GM12872 (cell line): ENCODE measurements around the gene MYO1D.

Experiments
- TF ChIP-seq, protein P1 (sequence below): IDR thresholded peaks from 3 replicates; pipeline ENCODE4 v1.5.1; 2011; ENCODE audit warnings: low read depth, mild to moderate bottlenecking, low read length, moderate library complexity; ENCODE audit not compliant: insufficient read depth

Gene MYO1D

DNA sequence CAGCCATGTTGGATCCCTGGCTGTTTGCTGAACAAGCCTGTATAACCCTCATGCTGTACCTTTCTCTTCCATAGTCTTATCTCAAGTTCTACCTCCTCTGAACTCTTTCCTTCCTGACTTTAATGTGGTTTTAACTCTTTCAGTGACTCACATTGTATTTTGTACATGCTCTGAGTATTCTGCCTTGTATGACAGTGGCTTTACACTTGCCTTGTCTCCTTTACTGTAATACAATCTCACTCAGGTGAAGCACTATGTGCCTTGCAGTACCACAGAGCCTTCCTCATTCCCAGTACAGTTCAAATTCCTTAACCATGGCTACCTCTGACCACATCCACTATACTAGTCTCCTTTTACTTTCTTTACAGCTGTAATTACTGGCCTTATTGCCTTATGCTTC is 418.6 kb downstream of the MYO1D start:
- TF ChIP-seq, protein P1, sequence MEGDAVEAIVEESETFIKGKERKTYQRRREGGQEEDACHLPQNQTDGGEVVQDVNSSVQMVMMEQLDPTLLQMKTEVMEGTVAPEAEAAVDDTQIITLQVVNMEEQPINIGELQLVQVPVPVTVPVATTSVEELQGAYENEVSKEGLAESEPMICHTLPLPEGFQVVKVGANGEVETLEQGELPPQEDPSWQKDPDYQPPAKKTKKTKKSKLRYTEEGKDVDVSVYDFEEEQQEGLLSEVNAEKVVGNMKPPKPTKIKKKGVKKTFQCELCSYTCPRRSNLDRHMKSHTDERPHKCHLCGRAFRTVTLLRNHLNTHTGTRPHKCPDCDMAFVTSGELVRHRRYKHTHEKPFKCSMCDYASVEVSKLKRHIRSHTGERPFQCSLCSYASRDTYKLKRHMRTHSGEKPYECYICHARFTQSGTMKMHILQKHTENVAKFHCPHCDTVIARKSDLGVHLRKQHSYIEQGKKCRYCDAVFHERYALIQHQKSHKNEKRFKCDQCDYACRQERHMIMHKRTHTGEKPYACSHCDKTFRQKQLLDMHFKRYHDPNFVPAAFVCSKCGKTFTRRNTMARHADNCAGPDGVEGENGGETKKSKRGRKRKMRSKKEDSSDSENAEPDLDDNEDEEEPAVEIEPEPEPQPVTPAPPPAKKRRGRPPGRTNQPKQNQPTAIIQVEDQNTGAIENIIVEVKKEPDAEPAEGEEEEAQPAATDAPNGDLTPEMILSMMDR, result no peak

- TF ChIP-seq, protein P1, result no peak
Observed at GRCh38 chr17:32453370-32453769, 423.6 kb downstream of the MYO1D start.

DNA sequence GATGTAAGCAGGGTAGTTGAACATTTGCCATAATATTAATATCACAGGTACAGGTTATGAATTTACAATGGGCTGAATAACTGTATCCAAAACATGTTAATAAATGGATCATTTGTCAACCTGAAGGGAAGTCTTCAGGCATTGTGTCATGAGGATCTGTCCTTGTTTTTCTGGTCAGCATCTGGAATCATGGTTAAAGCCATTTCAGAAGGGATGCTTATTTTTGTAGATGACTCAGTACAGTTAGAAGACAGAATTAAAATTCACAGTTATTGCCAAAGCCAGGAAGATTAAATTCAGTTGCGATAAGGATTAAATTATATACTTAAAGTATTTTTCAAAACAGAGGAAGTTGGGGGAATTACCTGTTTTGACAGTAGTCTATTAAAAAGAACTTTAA is 424.6 kb downstream of the MYO1D start:
- TF ChIP-seq, protein P1, result no peak

GRCh38 chr17:32451879-32452278 is 425.0 kb downstream of the MYO1D start:
- TF ChIP-seq, protein P1, result no peak

- TF ChIP-seq, protein P1, result no peak
Observed at GRCh38 chr17:32449963-32450362, 427.0 kb downstream of the MYO1D start.

- TF ChIP-seq, protein P1, result no peak
Observed at GRCh38 chr17:32446949-32447348, 430.0 kb downstream of the MYO1D start.

GRCh38 chr17:32445971-32446370 is 431.0 kb downstream of the MYO1D start:
- TF ChIP-seq, protein P1, result no peak

DNA sequence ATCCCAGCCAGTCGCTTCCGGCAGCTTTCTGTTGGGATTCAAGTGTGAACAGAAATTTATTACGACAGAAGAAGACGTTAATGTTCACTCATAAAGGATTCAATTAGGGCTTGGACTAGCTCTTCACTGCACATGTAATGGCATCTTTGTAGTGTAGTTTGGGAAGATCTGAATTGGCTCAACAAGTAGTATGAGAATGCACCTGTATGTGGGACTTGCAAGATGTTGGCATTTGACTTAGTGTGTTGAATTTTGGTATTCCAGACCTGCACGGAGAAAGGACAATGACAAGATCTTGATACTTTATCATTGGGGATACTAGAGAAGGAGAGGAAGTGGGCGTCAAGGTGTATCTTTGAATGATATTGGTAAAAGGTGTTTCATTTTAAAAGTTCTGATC is 431.4 kb downstream of the MYO1D start:
- TF ChIP-seq, protein P1, result no peak
